HG03457 (cell line): Measurements from ENCODE around the gene CCDC92B.
"Not testable (repeated sequence)": the region's sequence is repeated elsewhere in the genome, so short reads cannot be mapped to it uniquely, and the experiment has no call there.

ENCODE experiments used
- ATAC-seq: cut with Tn5 transposase; IDR thresholded peaks from one replicate; pipeline ENCODE4 v1.9.1; 2021; ENCODE audit warnings: moderate number of reproducible peaks; ENCODE audit not compliant: unreplicated experiment

The CCDC92B gene

GRCh38 chr17:2749058-2749783 lies at the start of gene CCDC92B:
Gene CCDC92B (minus strand): TSS chr17:2749652. CDS start chr17:2735145, 14,507 bp downstream.
- no peak for ATAC-seq

GRCh38 chr17:2798678-2799077 lies 49.2 kb upstream of the CCDC92B start:
- ATAC-seq: no peak

GRCh38 chr17:2798188-2798587 lies 48.7 kb upstream of the CCDC92B start:
- no peak for ATAC-seq

GRCh38 chr17:2797637-2798036 lies 48.2 kb upstream of the CCDC92B start:
- no peak for ATAC-seq

- no peak for ATAC-seq
These were observed 47.8 kb upstream of the CCDC92B start for GRCh38 chr17:2797226-2797625.

- ATAC-seq: no peak
These were observed 47.0 kb upstream of the CCDC92B start, which contains the start of gene RAP1GAP2 for GRCh38 chr17:2796164-2797125. Gene RAP1GAP2 (plus strand): TSS chr17:2796438. CDS start chr17:2796528, 90 bp downstream.

GRCh38 chr17:2795441-2796163 lies 46.1 kb upstream of the CCDC92B start:
- no peak for ATAC-seq

- ATAC-seq: no peak
These were observed 44.8 kb upstream of the CCDC92B start for GRCh38 chr17:2794111-2794803.

GRCh38 chr17:2792366-2793169 lies 43.1 kb upstream of the CCDC92B start:
- ATAC-seq: no peak

GRCh38 chr17:2789700-2790099 lies 40.2 kb upstream of the CCDC92B start:
- ATAC-seq: no peak

GRCh38 chr17:2786176-2786881 lies 36.9 kb upstream of the CCDC92B start:
- ATAC-seq: peak; percentile 59

- ATAC-seq: not testable (repeated sequence)
These were observed 35.9 kb upstream of the CCDC92B start for GRCh38 chr17:2785376-2785775.

GRCh38 chr17:2784864-2785263 lies 35.4 kb upstream of the CCDC92B start:
- no peak for ATAC-seq

- no peak for ATAC-seq
These were observed 34.0 kb upstream of the CCDC92B start for GRCh38 chr17:2783310-2784030.

- ATAC-seq: no peak
These were observed 32.6 kb upstream of the CCDC92B start for GRCh38 chr17:2782055-2782454.

- ATAC-seq: not testable (repeated sequence)
These were observed 32.1 kb upstream of the CCDC92B start for GRCh38 chr17:2781598-2781997.

GRCh38 chr17:2780931-2781454 lies 31.5 kb upstream of the CCDC92B start:
- ATAC-seq: no peak

GRCh38 chr17:2780256-2780655 lies 30.8 kb upstream of the CCDC92B start:
- ATAC-seq: no peak
